GM12891 (cell line): Measurements from ENCODE around the gene COL17A1.

Experiments used
- DNase-seq: peaks from one replicate; pipeline ENCODE4 v3.0.0; 2011; ENCODE audit warnings: low spot score; ENCODE audit not compliant: insufficient read length
- FAIRE-seq: peaks from 2 replicates; lab custom pipeline; 2011; peaks lifted over from hg19 to GRCh38; lab: Jason Lieb, UNC
- PAX5 ChIP-seq: IDR thresholded peaks from 2 replicates; pipeline ENCODE4 v1.6.1; 2011; ENCODE audit warnings: low read length, moderate library complexity, mild to moderate bottlenecking; ENCODE audit not compliant: insufficient read depth, severe bottlenecking
- POLR2A ChIP-seq: IDR thresholded peaks from 2 replicates; pipeline ENCODE4 v1.6.1; 2011; ENCODE audit warnings: low read depth, low read length, control low read depth
- POLR2AphosphoS5 ChIP-seq: IDR thresholded peaks from 2 replicates; pipeline ENCODE4 v1.6.1; 2011; ENCODE audit warnings: low read depth, low read length, control low read depth
- POU2F2 ChIP-seq: IDR thresholded peaks from 2 replicates; pipeline ENCODE4 v1.6.1; 2011; ENCODE audit warnings: low read depth, mild to moderate bottlenecking, control low read depth, low read length, moderate library complexity
- SPI1 ChIP-seq: IDR thresholded peaks from 2 replicates; pipeline ENCODE4 v1.6.1; 2011; ENCODE audit warnings: low read depth, low read length, control low read depth
- TAF1 ChIP-seq: IDR thresholded peaks from 2 replicates; pipeline ENCODE4 v1.6.1; 2011; ENCODE audit warnings: low read depth, low read length, control low read depth

The COL17A1 gene

DNA sequence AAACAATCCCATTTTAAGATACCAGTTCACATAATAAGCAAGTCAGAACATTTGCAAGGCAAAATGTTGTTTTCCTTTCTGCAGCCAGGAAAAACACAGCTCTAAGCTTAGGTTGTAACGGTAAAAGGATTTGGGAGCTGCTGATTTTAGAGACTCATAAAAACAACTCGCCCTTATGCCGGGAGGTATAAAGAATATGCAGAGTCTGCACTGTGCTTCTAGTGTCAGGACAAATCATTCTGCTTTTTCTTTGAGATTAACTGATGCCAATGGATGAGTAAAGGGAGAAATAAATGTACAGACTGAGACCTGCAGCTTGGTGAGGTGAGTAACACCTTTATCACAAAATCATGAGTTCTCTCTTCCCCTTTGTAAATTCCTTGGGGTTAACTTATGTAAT, 34.3 kb upstream of the COL17A1 start:
- DNase-seq (no peak), FAIRE-seq (peak; percentile 57)
- TF ChIP-seq POLR2A (no peak), PAX5 (no peak), TAF1 (no peak), POU2F2 (no peak), SPI1 (no peak), POLR2AphosphoS5 (no peak)

DNA sequence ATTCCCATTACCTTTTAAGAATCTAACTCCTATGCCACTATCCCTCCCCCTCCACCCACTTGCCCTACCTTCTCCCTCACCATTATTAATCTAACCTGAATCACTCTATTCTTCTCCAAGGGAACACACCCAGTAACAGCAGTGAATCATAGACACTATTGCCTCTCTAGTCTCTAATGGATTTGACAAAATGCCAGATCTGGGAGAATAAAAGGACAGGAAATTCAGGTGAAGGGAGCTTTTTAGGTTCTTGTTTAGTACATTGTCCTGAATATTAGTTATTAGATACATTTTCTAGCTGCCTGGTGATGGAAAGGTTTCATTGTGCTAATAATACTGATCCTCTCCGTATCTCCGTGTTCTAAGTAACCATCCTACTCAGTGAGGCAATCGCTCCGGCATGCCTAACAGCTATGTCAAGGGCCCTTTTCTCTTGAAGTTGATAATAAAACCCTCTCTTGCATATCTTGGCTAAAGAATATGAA, 32.2 kb upstream of the COL17A1 start:
- DNase-seq (no peak), FAIRE-seq (no peak)
- TF ChIP-seq POLR2A (no peak), POLR2AphosphoS5 (no peak), POU2F2 (no peak), TAF1 (no peak), PAX5 (no peak), SPI1 (no peak)

DNA sequence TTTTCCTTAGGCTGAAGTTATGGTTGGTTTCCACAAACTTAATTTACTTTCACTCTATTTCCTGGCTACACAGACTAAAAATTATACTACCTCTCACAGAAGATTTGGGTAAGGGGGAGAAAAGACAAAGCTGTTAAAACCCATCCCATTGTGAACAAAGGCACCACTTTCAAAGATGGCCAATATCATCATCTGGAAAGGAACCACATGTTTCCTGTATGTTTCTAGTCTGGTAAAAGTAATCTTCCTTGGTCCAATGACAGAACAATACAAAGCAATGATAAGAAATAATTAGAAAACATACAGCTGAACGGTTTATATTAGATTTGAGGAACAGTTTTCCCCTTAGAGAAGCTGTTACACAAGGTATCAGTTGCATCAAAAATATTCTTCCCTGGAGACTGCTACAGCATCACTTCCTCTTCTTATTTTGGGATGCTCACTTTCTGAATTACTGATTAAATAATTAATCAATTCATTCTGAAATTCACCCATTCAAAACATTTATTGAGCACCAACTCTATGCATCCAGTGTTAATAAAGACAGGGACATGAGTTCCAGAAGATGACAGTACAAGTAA, 27.8 kb upstream of the COL17A1 start:
- no peak for DNase-seq
- TF ChIP-seq PAX5 (no peak), TAF1 (no peak), SPI1 (no peak), POLR2A (no peak), POLR2AphosphoS5 (no peak), POU2F2 (no peak)
- FAIRE-seq = peak; percentile 65

DNA sequence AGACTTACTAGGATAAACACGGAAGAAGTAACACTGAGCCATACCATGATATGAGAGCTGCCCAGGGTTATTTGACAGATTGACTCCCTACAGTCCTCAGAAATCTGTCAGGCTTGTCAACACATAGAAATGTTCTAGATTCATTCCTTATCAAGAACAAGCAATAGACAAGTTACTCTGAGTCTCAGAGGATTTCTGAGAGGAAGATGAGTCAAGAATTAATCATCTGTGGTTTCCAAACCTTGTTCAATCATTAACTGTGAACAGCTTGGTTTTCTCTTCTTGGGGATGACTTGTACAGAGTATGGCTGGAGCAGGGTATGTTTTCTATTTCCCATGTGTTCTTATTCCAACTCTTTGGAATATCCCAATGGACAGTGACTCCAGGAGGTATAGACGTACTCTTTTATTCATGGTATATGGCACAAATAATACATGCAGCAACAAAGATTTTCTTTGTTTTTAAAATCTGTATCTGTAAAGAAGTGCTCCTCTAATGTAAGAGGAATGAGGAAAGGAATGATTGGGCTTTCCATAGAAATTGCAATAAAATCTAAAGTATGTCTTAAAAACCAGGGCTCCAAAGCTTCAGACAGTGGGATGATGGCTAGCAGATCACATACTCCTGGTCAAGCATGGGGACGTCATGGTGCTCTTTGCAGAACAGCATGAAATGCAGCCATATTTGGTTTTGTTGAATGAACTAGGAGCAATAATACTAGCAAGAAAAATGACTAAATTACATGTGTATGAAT, 24.4 kb upstream of the COL17A1 start:
- FAIRE-seq (no peak), DNase-seq (no peak)
- TF ChIP-seq PAX5 = no peak
- no peak for TF ChIP-seq TAF1
- no peak for TF ChIP-seq SPI1
- TF ChIP-seq POU2F2 = no peak
- TF ChIP-seq POLR2A = no peak
- TF ChIP-seq POLR2AphosphoS5 = no peak

DNA sequence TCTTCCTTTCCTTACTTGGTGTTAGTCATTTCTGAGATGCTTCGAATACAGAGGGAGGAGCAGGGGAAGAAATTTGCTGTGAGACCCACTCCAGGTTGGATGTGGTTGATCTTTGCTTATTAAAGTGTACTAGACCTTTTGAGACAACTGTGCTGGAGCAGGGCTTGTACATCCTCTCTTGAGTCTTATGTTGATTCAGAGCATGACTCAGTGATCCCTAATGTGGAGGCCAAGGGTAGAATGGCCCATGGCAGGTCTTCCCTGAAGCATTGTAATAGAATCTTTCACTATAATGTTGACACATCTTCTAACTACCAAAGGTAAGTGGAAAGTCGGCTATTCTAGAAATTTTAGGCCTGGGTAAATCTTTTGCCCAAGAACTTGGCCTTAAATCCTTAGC, 19.2 kb upstream of the COL17A1 start:
- FAIRE-seq (peak; percentile 5), DNase-seq (no peak)
- no peak for TF ChIP-seq POLR2AphosphoS5
- TF ChIP-seq TAF1 = no peak
- TF ChIP-seq POU2F2 = no peak
- no peak for TF ChIP-seq SPI1
- no peak for TF ChIP-seq POLR2A
- TF ChIP-seq PAX5 = no peak

DNA sequence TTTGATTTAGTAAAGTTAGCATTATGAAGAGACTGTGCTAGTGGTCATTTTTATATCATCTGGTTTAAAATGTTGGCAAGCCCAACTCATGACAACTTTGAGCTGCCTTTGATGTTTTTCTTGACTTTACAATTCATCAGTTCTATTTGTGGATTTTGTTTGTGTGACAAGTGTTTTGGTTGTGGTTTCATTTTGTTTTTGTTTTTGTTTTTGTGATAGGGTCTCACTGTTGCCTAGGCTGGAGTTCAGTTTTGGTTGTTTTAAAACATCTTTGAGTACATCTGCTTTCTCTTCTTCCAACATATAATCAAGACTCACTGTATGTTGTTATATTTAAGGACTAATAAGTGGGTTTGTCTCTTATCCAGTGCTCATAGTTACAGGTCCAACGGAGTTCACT, 18.7 kb upstream of the COL17A1 start:
- no peak for DNase-seq
- TF ChIP-seq POLR2A = no peak
- TF ChIP-seq PAX5 = no peak
- no peak for TF ChIP-seq POLR2AphosphoS5
- no peak for TF ChIP-seq TAF1
- no peak for TF ChIP-seq POU2F2
- no peak for TF ChIP-seq SPI1
- no peak for FAIRE-seq

DNA sequence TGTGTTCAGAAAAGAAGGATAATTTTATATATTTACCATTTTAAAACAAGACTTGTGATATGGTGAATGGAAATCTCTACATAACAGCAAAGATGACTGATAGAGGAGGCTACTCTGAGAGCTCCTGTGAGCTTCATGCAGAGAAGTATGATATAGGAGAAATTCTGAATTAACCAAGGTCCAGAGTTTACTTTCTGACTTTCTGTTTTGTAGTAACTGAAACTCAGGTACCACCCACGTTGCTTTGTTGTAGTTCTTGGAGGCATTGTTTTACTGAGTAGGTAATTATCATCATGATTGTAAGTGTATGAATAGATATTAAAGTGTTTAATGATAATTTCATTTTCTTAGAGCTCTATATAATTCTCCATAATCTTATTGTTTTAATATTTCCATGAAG, 18.3 kb upstream of the COL17A1 start:
- no peak for TF ChIP-seq TAF1
- no peak for TF ChIP-seq SPI1
- no peak for TF ChIP-seq PAX5
- TF ChIP-seq POLR2AphosphoS5 = no peak
- no peak for TF ChIP-seq POU2F2
- TF ChIP-seq POLR2A = no peak

DNA sequence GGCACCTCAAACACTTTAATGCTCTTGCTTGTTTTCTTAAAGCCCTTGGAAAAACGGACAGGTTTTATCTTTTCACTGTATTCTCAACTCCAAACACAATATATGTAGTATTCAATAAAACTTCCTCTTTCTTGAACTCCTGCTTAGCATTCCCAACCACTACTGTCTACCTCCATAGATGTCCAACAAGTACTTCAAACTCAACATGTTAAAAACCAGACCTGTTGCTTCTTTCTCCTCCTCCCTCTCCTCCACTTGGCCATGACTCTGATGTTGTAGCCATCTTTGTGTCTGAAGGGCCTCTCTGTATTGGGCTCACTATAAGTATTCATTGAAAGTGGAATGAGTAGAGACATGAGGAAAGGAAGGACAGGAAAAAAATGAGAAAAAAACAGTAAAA, 16.2 kb upstream of the COL17A1 start:
- no peak for FAIRE-seq

More for the DNA sequence above, 18.3 kb upstream of the COL17A1 start:
- DNase-seq (no peak), FAIRE-seq (no peak)

DNA sequence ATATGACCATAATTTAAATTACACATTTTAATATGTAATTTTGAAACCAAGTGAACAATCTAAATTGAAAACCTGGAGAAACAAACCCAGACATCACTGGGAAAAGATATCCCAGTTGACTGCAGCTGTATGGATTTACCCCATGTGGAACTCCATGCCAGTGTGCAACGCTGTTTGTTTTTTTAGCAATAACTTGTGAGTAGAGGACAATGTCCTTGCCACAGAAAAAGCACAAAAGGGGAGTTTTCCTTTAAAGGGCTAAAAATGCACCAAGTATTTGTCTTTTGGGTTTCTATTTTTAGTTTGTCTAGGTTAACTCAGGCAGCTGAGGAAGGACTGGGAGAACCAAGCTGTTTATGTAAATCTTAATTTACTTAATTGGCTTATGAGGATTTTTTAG, 15.1 kb upstream of the COL17A1 start:
- DNase-seq = no peak
- FAIRE-seq = no peak
- TF ChIP-seq TAF1 (no peak), PAX5 (no peak), POLR2A (no peak), POLR2AphosphoS5 (no peak), POU2F2 (no peak), SPI1 (no peak)

More for the DNA sequence above, 16.2 kb upstream of the COL17A1 start:
- TF ChIP-seq PAX5 (no peak), SPI1 (no peak), POU2F2 (no peak), POLR2AphosphoS5 (no peak), TAF1 (no peak), POLR2A (no peak)
- no peak for DNase-seq
